HepG2 (cell line): ENCODE data around the gene SLC38A3. TPM values are rescaled to one million over a fixed set of nuclear protein-coding genes. Genes with fewer than 3 reads are reported as not detected.

Source experiments
- FLYWCH1 ChIP-seq: sonication (generic); formaldehyde crosslinking; IDR thresholded peaks from 2 replicates; pipeline ENCODE4 v1.8.1; 2023; ENCODE audit warnings: mild to moderate bottlenecking, missing genetic modification reagents
- HCFC1 ChIP-seq: fragments of 150-350 bp; IDR thresholded peaks from 2 replicates; pipeline ENCODE4 v1.6.1; 2014; ENCODE audit warnings: low read depth, low read length
- HDAC2 ChIP-seq: sonication (generic); formaldehyde crosslinking; IDR thresholded peaks from 2 replicates; pipeline ENCODE4 v1.4.0; 2020; ENCODE audit warnings: missing genetic modification reagents
- MAF1 ChIP-seq: sonication (generic); formaldehyde crosslinking; IDR thresholded peaks from 2 replicates; pipeline ENCODE4 v1.5.0; 2020; ENCODE audit warnings: missing genetic modification reagents, borderline replicate concordance
- MYC ChIP-seq: sonication (generic); formaldehyde crosslinking; IDR thresholded peaks from 2 replicates; pipeline ENCODE4 v1.9.0; 2021; ENCODE audit warnings: missing genetic modification reagents, borderline replicate concordance
- NONO ChIP-seq, 2 experiments: fragments of 450-650 bp in 1 of 2; sonication (generic) in 1 of 2; formaldehyde crosslinking in 1 of 2; IDR thresholded peaks in 1 of 2; conservative IDR thresholded peaks in 1 of 2; 2 replicates each; pipeline versions ENCODE4 v1.6.1 to v1.8.0; 2017 to 2022; ENCODE audit warnings: mild to moderate bottlenecking in 1 of 2, missing genetic modification reagents in 1 of 2, moderate library complexity in 1 of 2
- PLRG1 ChIP-seq: fragments of 450-650 bp; conservative IDR thresholded peaks from 2 replicates; pipeline ENCODE4 v1.6.1; 2016
- POGZ ChIP-seq: sonication (generic); formaldehyde crosslinking; IDR thresholded peaks from 2 replicates; pipeline ENCODE4 v1.4.0; 2020; ENCODE audit warnings: mild to moderate bottlenecking, missing genetic modification reagents
- THYN1 ChIP-seq: sonication (generic); formaldehyde crosslinking; IDR thresholded peaks from 2 replicates; pipeline ENCODE4 v1.8.1; 2023; ENCODE audit warnings: low read depth, mild to moderate bottlenecking, moderate library complexity, missing genetic modification reagents, borderline replicate concordance
- ZNF143 ChIP-seq: sonication (generic); formaldehyde crosslinking; IDR thresholded peaks from 2 replicates; pipeline ENCODE4 v1.4.0; 2020; ENCODE audit warnings: missing genetic modification reagents
- ZNF44 ChIP-seq: sonication (generic); formaldehyde crosslinking; IDR thresholded peaks from 2 replicates; pipeline ENCODE4 v1.5.1; 2020; ENCODE audit warnings: mild to moderate bottlenecking, missing genetic modification reagents
- ZNF460 ChIP-seq: sonication (generic); formaldehyde crosslinking; IDR thresholded peaks from 2 replicates; pipeline ENCODE4 v1.5.1; 2020; ENCODE audit warnings: missing genetic modification reagents, mild to moderate bottlenecking, borderline replicate concordance
- ZNF768 ChIP-seq: sonication (generic); formaldehyde crosslinking; IDR thresholded peaks from 2 replicates; pipeline ENCODE4 v1.4.0; 2020; ENCODE audit warnings: missing genetic modification reagents
- ZNF883 ChIP-seq: sonication (generic); formaldehyde crosslinking; IDR thresholded peaks from 2 replicates; pipeline ENCODE4 v1.5.1; 2020; ENCODE audit warnings: mild to moderate bottlenecking, missing genetic modification reagents; ENCODE audit errors: not compliant biosample characterization
- polyA plus RNA-seq, 8 experiments: library from polyadenylated mRNA; depleted of rRNA in 3 of 8; stranded (reverse) in 7 of 8; unstranded in 1 of 8; fragments of >200 nt; fragmentation: Illumina TruSeq in 4 of 8; extraction: Trizol in 4 of 8; gene quantifications; 2 replicates each; pipeline versions ENCODE4 v1.2.1 to v1.2.3, GENCODE V29; 2011 to 2016; ENCODE audit warnings: low read depth in 4 of 8, missing spikeins in 1 of 8, mixed read lengths in 1 of 8; ENCODE audit not compliant: insufficient read depth in 1 of 8
- total RNA-seq, 5 experiments: library from RNA; depleted of rRNA; stranded (reverse); fragments of >200 nt; fragmentation: Illumina TruSeq; extraction: Trizol; gene quantifications; 2 replicates each; pipeline ENCODE4 v1.2.3, GENCODE V29; 2016; ENCODE audit warnings: low read depth in 1 of 5
- TF ChIP-seq, protein P1 (sequence below): sonication (generic); formaldehyde crosslinking; IDR thresholded peaks from 2 replicates; pipeline ENCODE4 v1.5.0; 2020; ENCODE audit warnings: mild to moderate bottlenecking, missing genetic modification reagents
- TF ChIP-seq, protein P2 (sequence below): sonication (generic); formaldehyde crosslinking; IDR thresholded peaks from 2 replicates; pipeline ENCODE4 v1.8.1; 2023; ENCODE audit warnings: missing genetic modification reagents, inconsistent platforms, borderline replicate concordance
- TF ChIP-seq, protein P3 (sequence below): sonication (generic); formaldehyde crosslinking; IDR thresholded peaks from 2 replicates; pipeline ENCODE4 v1.4.0; 2020; ENCODE audit warnings: missing genetic modification reagents, borderline replicate concordance
- TF ChIP-seq, protein P4 (sequence below): sonication (generic); formaldehyde crosslinking; IDR thresholded peaks from 2 replicates; pipeline ENCODE4; 2020; ENCODE audit warnings: missing genetic modification reagents, mild to moderate bottlenecking, borderline replicate concordance
- TF ChIP-seq, protein P5 (sequence below): IDR thresholded peaks from 2 replicates; pipeline ENCODE4 v1.6.1; 2016; ENCODE audit warnings: low read depth, control low read depth

SLC38A3 gene
- total and polyA plus RNA-seq, 2 of the 13 experiments (the other 11 are each of a cell fraction or from before 2014, with no cell fraction given) = 29.8 to 164 TPM

DNA sequence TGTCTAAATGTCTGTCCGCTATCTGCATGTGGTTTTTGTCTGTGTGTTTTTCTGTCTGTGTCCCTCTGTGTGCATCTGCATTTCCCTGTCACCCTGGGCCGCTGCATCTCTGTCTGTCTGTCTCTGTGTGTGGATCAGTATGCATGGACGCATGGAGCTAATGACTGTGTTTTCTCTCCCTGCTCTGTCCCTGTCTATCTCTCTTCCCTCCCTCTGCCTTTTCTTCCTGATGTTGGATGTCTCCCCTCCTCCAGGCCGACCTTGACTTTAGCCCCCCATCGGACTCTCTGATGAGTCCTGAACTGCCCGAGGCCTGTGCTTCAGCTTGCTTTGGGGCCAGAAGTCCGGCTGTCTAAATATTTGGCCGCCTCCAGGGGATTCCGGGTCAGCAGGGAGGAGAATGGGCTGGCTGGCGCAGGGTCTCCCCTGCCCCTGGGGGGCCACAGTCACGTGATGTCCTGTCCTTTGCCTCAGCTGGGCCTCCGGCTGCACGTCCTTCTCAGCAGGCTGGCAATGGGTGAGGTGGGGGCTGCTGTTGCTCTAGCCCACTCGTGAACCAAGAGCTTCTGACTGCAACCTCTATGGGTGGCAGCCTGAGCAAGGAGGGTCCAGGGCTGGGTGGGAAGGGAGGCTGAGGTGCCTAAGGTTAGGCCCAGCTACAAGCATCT lies 3.7 kb downstream of the SLC38A3 start (continued):
- TF ChIP-seq, protein P1, sequence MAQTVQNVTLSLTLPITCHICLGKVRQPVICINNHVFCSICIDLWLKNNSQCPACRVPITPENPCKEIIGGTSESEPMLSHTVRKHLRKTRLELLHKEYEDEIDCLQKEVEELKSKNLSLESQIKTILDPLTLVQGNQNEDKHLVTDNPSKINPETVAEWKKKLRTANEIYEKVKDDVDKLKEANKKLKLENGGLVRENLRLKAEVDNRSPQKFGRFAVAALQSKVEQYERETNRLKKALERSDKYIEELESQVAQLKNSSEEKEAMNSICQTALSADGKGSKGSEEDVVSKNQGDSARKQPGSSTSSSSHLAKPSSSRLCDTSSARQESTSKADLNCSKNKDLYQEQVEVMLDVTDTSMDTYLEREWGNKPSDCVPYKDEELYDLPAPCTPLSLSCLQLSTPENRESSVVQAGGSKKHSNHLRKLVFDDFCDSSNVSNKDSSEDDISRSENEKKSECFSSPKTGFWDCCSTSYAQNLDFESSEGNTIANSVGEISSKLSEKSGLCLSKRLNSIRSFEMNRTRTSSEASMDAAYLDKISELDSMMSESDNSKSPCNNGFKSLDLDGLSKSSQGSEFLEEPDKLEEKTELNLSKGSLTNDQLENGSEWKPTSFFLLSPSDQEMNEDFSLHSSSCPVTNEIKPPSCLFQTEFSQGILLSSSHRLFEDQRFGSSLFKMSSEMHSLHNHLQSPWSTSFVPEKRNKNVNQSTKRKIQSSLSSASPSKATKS = no peak
- TF ChIP-seq ZNF460 (CRISPR knock-in tag) = peak; percentile 29; the same call in 1 of the 2 replicates
- no peak for TF ChIP-seq THYN1 (CRISPR knock-in tag)
- peak; percentile 68 for TF ChIP-seq POGZ (CRISPR knock-in tag)
- no peak for TF ChIP-seq HCFC1
- no peak for TF ChIP-seq PLRG1
- TF ChIP-seq HDAC2 (CRISPR knock-in tag) = peak; percentile 76
- no peak for TF ChIP-seq ZNF883 (CRISPR knock-in tag)
- TF ChIP-seq ZNF44 (CRISPR knock-in tag) = no peak
- TF ChIP-seq, protein P2, sequence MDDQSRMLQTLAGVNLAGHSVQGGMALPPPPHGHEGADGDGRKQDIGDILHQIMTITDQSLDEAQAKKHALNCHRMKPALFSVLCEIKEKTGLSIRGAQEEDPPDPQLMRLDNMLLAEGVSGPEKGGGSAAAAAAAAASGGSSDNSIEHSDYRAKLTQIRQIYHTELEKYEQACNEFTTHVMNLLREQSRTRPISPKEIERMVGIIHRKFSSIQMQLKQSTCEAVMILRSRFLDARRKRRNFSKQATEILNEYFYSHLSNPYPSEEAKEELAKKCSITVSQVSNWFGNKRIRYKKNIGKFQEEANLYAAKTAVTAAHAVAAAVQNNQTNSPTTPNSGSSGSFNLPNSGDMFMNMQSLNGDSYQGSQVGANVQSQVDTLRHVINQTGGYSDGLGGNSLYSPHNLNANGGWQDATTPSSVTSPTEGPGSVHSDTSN (CRISPR knock-in tag) = 0 out of 2 replicates have a peak, but pooled peaks have one; percentile 66
- TF ChIP-seq ZNF143 (CRISPR knock-in tag) = no peak; the same call in 1 of the 2 replicates
- TF ChIP-seq NONO (IDR thresholded peaks at IDR 0.05) = no peak
- peak; percentile 87 for TF ChIP-seq NONO (CRISPR knock-in tag; conservative IDR thresholded peaks at IDR 0.05)
- TF ChIP-seq, protein P3, sequence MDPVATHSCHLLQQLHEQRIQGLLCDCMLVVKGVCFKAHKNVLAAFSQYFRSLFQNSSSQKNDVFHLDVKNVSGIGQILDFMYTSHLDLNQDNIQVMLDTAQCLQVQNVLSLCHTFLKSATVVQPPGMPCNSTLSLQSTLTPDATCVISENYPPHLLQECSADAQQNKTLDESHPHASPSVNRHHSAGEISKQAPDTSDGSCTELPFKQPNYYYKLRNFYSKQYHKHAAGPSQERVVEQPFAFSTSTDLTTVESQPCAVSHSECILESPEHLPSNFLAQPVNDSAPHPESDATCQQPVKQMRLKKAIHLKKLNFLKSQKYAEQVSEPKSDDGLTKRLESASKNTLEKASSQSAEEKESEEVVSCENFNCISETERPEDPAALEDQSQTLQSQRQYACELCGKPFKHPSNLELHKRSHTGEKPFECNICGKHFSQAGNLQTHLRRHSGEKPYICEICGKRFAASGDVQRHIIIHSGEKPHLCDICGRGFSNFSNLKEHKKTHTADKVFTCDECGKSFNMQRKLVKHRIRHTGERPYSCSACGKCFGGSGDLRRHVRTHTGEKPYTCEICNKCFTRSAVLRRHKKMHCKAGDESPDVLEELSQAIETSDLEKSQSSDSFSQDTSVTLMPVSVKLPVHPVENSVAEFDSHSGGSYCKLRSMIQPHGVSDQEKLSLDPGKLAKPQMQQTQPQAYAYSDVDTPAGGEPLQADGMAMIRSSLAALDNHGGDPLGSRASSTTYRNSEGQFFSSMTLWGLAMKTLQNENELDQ (CRISPR knock-in tag) = no peak
- TF ChIP-seq, protein P4, sequence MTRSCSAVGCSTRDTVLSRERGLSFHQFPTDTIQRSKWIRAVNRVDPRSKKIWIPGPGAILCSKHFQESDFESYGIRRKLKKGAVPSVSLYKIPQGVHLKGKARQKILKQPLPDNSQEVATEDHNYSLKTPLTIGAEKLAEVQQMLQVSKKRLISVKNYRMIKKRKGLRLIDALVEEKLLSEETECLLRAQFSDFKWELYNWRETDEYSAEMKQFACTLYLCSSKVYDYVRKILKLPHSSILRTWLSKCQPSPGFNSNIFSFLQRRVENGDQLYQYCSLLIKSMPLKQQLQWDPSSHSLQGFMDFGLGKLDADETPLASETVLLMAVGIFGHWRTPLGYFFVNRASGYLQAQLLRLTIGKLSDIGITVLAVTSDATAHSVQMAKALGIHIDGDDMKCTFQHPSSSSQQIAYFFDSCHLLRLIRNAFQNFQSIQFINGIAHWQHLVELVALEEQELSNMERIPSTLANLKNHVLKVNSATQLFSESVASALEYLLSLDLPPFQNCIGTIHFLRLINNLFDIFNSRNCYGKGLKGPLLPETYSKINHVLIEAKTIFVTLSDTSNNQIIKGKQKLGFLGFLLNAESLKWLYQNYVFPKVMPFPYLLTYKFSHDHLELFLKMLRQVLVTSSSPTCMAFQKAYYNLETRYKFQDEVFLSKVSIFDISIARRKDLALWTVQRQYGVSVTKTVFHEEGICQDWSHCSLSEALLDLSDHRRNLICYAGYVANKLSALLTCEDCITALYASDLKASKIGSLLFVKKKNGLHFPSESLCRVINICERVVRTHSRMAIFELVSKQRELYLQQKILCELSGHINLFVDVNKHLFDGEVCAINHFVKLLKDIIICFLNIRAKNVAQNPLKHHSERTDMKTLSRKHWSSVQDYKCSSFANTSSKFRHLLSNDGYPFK (CRISPR knock-in tag) = peak; percentile 51; the same call in 1 of the 2 replicates
- TF ChIP-seq, protein P5, sequence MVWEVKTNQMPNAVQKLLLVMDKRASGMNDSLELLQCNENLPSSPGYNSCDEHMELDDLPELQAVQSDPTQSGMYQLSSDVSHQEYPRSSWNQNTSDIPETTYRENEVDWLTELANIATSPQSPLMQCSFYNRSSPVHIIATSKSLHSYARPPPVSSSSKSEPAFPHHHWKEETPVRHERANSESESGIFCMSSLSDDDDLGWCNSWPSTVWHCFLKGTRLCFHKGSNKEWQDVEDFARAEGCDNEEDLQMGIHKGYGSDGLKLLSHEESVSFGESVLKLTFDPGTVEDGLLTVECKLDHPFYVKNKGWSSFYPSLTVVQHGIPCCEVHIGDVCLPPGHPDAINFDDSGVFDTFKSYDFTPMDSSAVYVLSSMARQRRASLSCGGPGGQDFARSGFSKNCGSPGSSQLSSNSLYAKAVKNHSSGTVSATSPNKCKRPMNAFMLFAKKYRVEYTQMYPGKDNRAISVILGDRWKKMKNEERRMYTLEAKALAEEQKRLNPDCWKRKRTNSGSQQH (CRISPR knock-in tag) = no peak
- TF ChIP-seq ZNF768 (CRISPR knock-in tag) = no peak
- peak; percentile 68; the same call in 1 of the 2 replicates for TF ChIP-seq MYC (CRISPR knock-in tag)
- no peak for TF ChIP-seq MAF1 (CRISPR knock-in tag)
- TF ChIP-seq FLYWCH1 (CRISPR knock-in tag) = no peak
